GM12891 (cell line): ENCODE results near the gene USP34.

Experiments
- DNase-seq: peaks from one replicate; pipeline ENCODE4 v3.0.0; 2011; ENCODE audit warnings: low spot score; ENCODE audit not compliant: insufficient read length
- FAIRE-seq: peaks from 2 replicates; lab custom pipeline; 2011; peaks lifted over from hg19 to GRCh38; lab: Jason Lieb, UNC
- PAX5 ChIP-seq: IDR thresholded peaks from 2 replicates; pipeline ENCODE4 v1.6.1; 2011; ENCODE audit warnings: low read length, moderate library complexity, mild to moderate bottlenecking; ENCODE audit not compliant: insufficient read depth, severe bottlenecking
- POLR2A ChIP-seq: IDR thresholded peaks from 2 replicates; pipeline ENCODE4 v1.6.1; 2011; ENCODE audit warnings: low read depth, low read length, control low read depth
- POLR2AphosphoS5 ChIP-seq: IDR thresholded peaks from 2 replicates; pipeline ENCODE4 v1.6.1; 2011; ENCODE audit warnings: low read depth, low read length, control low read depth
- POU2F2 ChIP-seq: IDR thresholded peaks from 2 replicates; pipeline ENCODE4 v1.6.1; 2011; ENCODE audit warnings: low read depth, mild to moderate bottlenecking, control low read depth, low read length, moderate library complexity
- SPI1 ChIP-seq: IDR thresholded peaks from 2 replicates; pipeline ENCODE4 v1.6.1; 2011; ENCODE audit warnings: low read depth, low read length, control low read depth
- TAF1 ChIP-seq: IDR thresholded peaks from 2 replicates; pipeline ENCODE4 v1.6.1; 2011; ENCODE audit warnings: low read depth, low read length, control low read depth

Gene USP34

DNA sequence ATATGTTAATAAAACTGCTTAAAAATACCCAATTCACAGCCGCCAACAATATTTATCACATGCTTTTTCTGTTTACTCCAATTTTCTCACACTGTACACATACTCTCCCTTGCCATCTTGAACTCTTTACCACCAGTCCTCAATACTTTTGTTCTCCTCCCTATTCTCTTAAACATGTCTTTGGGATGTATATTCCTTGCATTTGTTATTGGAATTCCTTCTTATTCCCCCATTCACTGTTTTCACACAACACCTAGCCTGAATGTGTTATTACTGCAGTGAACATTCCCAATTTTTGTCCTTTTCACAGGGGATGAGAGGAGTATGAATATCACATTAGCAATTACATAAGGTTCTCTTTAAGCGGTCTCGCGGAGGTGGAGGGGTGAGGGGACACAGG is 94.7 kb downstream of the USP34 start:
- DNase-seq (no peak), FAIRE-seq (no peak)
- TF ChIP-seq TAF1 = no peak
- TF ChIP-seq PAX5 = no peak
- TF ChIP-seq POLR2AphosphoS5 = no peak

GRCh38 chr2:61371027-61371426 is 99.9 kb downstream of the USP34 start:
- FAIRE-seq = no peak
- TF ChIP-seq PAX5 = no peak
- TF ChIP-seq POU2F2 = no peak
- no peak for TF ChIP-seq TAF1
- TF ChIP-seq POLR2A = no peak
- TF ChIP-seq POLR2AphosphoS5 = no peak
- no peak for TF ChIP-seq SPI1
- no peak for DNase-seq

GRCh38 chr2:61368687-61369665 is 101.9 kb downstream of the USP34 start:
- TF ChIP-seq POLR2AphosphoS5 (no peak), PAX5 (no peak), POU2F2 (no peak), TAF1 (no peak), SPI1 (no peak), POLR2A (no peak)
- DNase-seq (no peak), FAIRE-seq (no peak)

DNA sequence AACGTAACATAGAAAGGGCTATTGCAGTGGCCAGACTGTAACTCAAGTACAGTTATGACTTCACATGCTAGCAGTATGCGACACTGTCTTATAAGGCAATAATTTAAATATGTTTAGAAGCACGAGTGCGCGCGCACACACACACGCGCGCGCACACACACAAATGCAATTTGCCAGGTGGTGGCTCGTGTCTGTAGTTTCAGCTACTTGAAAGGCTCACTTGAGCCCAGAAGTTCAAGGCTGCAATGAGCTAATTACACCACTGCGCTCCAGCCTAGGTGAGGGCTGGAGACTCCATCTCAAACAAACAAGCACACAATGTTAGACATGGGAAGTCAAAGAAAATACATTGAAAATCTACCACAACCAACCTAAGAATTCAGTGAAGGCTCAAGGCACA is 103.7 kb downstream of the USP34 start:
- DNase-seq (no peak), FAIRE-seq (no peak)
- TF ChIP-seq SPI1 = no peak
- TF ChIP-seq POLR2A = no peak
- no peak for TF ChIP-seq TAF1
- TF ChIP-seq POLR2AphosphoS5 = no peak

GRCh38 chr2:61363580-61363979 is 107.3 kb downstream of the USP34 start:
- no peak for DNase-seq
- FAIRE-seq = peak; percentile 57
- TF ChIP-seq SPI1 (no peak), POLR2AphosphoS5 (no peak), POLR2A (no peak), POU2F2 (no peak), PAX5 (no peak), TAF1 (no peak)

- DNase-seq (no peak), FAIRE-seq (no peak)
- no peak for TF ChIP-seq POLR2AphosphoS5
- TF ChIP-seq SPI1 = no peak
- no peak for TF ChIP-seq TAF1
- no peak for TF ChIP-seq POLR2A
- TF ChIP-seq PAX5 = no peak
- TF ChIP-seq POU2F2 = no peak
Observed at GRCh38 chr2:61362873-61363272, 108.0 kb downstream of the USP34 start.

- TF ChIP-seq POLR2AphosphoS5 = no peak
- no peak for TF ChIP-seq POU2F2
- TF ChIP-seq PAX5 = no peak
- TF ChIP-seq TAF1 = no peak
- TF ChIP-seq SPI1 = no peak
- TF ChIP-seq POLR2A = no peak
- DNase-seq (no peak), FAIRE-seq (no peak)
Observed at GRCh38 chr2:61361068-61361467, 109.8 kb downstream of the USP34 start.

GRCh38 chr2:61359058-61359457 is 111.8 kb downstream of the USP34 start:
- DNase-seq = no peak
- TF ChIP-seq POLR2AphosphoS5 = no peak
- no peak for TF ChIP-seq PAX5
- no peak for TF ChIP-seq TAF1
- TF ChIP-seq SPI1 = no peak
- TF ChIP-seq POLR2A = no peak
- TF ChIP-seq POU2F2 = no peak
- no peak for FAIRE-seq

DNA sequence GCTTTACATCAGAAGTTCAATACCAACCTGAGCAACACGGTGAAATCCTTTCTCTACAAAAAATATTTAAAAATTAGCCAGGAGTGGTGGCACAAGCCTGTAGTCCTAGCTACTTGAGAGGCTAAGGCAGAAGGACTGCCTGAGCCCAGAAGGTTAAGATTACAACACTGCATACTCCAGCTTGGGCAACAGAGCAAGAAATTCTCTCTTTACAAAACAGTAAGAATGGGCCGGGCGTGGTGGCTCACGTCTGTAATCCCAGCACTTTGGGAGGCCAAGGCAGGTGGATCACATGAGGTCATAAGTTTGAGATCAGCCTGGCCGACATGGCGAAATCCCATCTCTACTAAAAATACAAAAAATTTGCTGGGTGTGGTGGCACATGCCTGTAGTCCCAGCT is 113.2 kb downstream of the USP34 start:
- TF ChIP-seq POU2F2 (no peak), SPI1 (no peak), TAF1 (no peak), POLR2A (no peak), PAX5 (no peak), POLR2AphosphoS5 (no peak)
- FAIRE-seq (no peak), DNase-seq (no peak)

- FAIRE-seq = no peak
Observed at GRCh38 chr2:61356958-61357350, 113.9 kb downstream of the USP34 start.

More at GRCh38 chr2:61356958-61357350, 113.9 kb downstream of the USP34 start:
- no peak for DNase-seq
- TF ChIP-seq POLR2AphosphoS5 (no peak), SPI1 (no peak), TAF1 (no peak), PAX5 (no peak), POLR2A (no peak), POU2F2 (no peak)
